ENCODE data around the gene IL32. TPM values are rescaled to one million over a fixed set of nuclear protein-coding genes. Genes with fewer than 3 reads are reported as not detected.

IL32 gene
- total and polyA plus RNA-seq, 9 of the 15 experiments (the other 6 are each of a cell fraction or from before 2014, with no cell fraction given) = 0.21 to 2.2 (median 0.37) TPM; not detected in 3

DNA sequence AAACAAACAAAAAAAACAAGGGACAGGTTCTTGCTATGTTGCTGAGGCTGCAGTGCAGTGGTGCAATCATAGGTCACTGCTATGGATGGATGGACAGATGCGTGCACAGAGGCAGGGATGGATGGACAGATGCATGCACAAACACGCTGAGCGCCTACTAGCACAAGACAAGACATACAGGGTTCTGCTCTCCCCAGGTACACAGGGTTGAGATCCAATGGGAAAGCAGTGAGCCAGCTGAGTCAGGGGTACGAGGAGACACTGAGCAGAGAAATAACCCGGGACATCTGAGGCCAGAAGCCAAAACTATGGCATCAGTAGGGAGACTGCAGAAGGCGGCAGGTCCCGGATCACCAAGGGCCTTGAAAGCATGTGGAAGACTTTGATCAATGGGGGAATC is 6.2 kb downstream of the IL32 start:
- in situ Hi-C loops (cut with MboI) (no loop called here), intact Hi-C loops (cut with micrococcal nuclease) (no loop called here)
- no peak overlapping the region for H3K9ac ChIP-seq (ENCODE audit: insufficient read depth in 1 of 2, low read depth in 2 of 2, low read length in 2 of 2)
- TF ChIP-seq ZNF830 (CRISPR knock-in tag; IDR thresholded peaks at IDR 0.05) (no peak), ESRRB (CRISPR knock-in tag; IDR thresholded peaks at IDR 0.05; ENCODE audit: borderline replicate concordance) (no peak), ZNF668 (CRISPR knock-in tag; IDR thresholded peaks at IDR 0.05) (no peak), ETS2 (tag; IDR thresholded peaks at IDR 0.05; ENCODE audit: borderline replicate concordance, poor library complexity, severe bottlenecking) (no peak), ZNF263 (CRISPR knock-in tag; IDR thresholded peaks at IDR 0.05; ENCODE audit: borderline replicate concordance) (no peak), ZFP1 (CRISPR knock-in tag; IDR thresholded peaks at IDR 0.05) (no peak), RFX1 (IDR thresholded peaks at IDR 0.05) (no peak), BRD9 (IDR thresholded peaks at IDR 0.05; ENCODE audit: low read depth, partially characterized antibody) (no peak), CBX5 (IDR thresholded peaks at IDR 0.05; ENCODE audit: borderline replicate concordance, low read depth) (no peak), PHF21A (IDR thresholded peaks at IDR 0.05; ENCODE audit: borderline replicate concordance, low read depth) (no peak)
- TF ChIP-seq, protein P1, sequence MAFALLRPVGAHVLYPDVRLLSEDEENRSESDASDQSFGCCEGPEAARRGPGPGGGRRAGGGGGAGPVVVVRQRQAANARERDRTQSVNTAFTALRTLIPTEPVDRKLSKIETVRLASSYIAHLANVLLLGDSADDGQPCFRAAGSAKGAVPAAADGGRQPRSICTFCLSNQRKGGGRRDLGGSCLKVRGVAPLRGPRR (CRISPR knock-in tag; IDR thresholded peaks at IDR 0.05) = no peak
- TF ChIP-seq, protein P2, sequence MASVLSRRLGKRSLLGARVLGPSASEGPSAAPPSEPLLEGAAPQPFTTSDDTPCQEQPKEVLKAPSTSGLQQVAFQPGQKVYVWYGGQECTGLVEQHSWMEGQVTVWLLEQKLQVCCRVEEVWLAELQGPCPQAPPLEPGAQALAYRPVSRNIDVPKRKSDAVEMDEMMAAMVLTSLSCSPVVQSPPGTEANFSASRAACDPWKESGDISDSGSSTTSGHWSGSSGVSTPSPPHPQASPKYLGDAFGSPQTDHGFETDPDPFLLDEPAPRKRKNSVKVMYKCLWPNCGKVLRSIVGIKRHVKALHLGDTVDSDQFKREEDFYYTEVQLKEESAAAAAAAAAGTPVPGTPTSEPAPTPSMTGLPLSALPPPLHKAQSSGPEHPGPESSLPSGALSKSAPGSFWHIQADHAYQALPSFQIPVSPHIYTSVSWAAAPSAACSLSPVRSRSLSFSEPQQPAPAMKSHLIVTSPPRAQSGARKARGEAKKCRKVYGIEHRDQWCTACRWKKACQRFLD (CRISPR knock-in tag; IDR thresholded peaks at IDR 0.05) = no peak
- TF ChIP-seq, protein P3, sequence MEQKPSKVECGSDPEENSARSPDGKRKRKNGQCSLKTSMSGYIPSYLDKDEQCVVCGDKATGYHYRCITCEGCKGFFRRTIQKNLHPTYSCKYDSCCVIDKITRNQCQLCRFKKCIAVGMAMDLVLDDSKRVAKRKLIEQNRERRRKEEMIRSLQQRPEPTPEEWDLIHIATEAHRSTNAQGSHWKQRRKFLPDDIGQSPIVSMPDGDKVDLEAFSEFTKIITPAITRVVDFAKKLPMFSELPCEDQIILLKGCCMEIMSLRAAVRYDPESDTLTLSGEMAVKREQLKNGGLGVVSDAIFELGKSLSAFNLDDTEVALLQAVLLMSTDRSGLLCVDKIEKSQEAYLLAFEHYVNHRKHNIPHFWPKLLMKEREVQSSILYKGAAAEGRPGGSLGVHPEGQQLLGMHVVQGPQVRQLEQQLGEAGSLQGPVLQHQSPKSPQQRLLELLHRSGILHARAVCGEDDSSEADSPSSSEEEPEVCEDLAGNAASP (IDR thresholded peaks at IDR 0.05) = no peak
- TF ChIP-seq, protein P4, sequence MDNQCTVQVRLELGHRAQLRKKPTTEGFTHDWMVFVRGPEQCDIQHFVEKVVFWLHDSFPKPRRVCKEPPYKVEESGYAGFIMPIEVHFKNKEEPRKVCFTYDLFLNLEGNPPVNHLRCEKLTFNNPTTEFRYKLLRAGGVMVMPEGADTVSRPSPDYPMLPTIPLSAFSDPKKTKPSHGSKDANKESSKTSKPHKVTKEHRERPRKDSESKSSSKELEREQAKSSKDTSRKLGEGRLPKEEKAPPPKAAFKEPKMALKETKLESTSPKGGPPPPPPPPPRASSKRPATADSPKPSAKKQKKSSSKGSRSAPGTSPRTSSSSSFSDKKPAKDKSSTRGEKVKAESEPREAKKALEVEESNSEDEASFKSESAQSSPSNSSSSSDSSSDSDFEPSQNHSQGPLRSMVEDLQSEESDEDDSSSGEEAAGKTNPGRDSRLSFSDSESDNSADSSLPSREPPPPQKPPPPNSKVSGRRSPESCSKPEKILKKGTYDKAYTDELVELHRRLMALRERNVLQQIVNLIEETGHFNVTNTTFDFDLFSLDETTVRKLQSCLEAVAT (IDR thresholded peaks at IDR 0.05) = no peak
- H3K36me3 ChIP-seq (ENCODE audit: control insufficient read depth, insufficient read depth, low read length) = no peaks in the 10 kb centered on the region
- no peak overlapping the region for H3K27ac ChIP-seq (ENCODE audit: extremely low read depth, low read depth, low read length)
- H3K9me1 ChIP-seq (ENCODE audit: control insufficient read depth, insufficient read depth, low read length) = no peaks in the 10 kb centered on the region
- FAIRE-seq (no peak), DNase-seq (ENCODE audit: extremely low read depth in 1 of 4, low spot score in 3 of 4) (no peak), ATAC-seq (no peak)
- H3K4me2 ChIP-seq (ENCODE audit: insufficient read depth, low read length) = no peak overlapping the region
- POLR2A ChIA-PET = no interaction called here
- H3K4me3 ChIP-seq = no peak overlapping the region
- 66% methylated on average over 7 of the region's 7 CpGs for WGBS (ENCODE audit: insufficient coverage, low coverage, missing lambda C conversion rate)
- no peaks in the 10 kb centered on the region for H3K79me2 ChIP-seq (ENCODE audit: control insufficient read depth, insufficient read depth, low read length)
- no peak overlapping the region for H2AFZ ChIP-seq (ENCODE audit: low read depth, low read length)
- CTCF ChIA-PET (ENCODE audit: low intra/inter-chr PET ratio) = no interaction called here
- no peaks in the 10 kb centered on the region for H4K20me1 ChIP-seq (replicated peaks; ENCODE audit: control insufficient read depth, insufficient read depth, low read length)
- H3K27me3 ChIP-seq (ENCODE audit: control insufficient read depth in 2 of 2, insufficient read depth in 2 of 2, low read length in 2 of 2) = peaks cover 0 to 12% of the 10 kb centered on the region in 2 experiments; a peak in 3 of 5 replicates
- BruUV-seq (replicated peaks) = no TSS peak
- peaks cover 14 to 33% of the 10 kb centered on the region in 2 experiments for H3K4me1 ChIP-seq (replicated peaks in 1 of 2; ENCODE audit: control insufficient read depth in 2 of 2, insufficient read depth in 2 of 2, low read length in 2 of 2)
- H3K9me3 ChIP-seq (replicated peaks; ENCODE audit: control insufficient read depth, insufficient read depth, low read depth, low read length) = no peaks in the 10 kb centered on the region
